Measurements from ENCODE around the gene CT45A2.
"Not testable (repeated sequence)": the region's sequence is repeated elsewhere in the genome, so short reads cannot be mapped to it uniquely, and the experiment has no call there.

GRCh38 chrX:135802687-135803086, 17.1 kb downstream of the CT45A2 start, which contains the start of gene CT45A6:
- TF ChIP-seq, protein P1, sequence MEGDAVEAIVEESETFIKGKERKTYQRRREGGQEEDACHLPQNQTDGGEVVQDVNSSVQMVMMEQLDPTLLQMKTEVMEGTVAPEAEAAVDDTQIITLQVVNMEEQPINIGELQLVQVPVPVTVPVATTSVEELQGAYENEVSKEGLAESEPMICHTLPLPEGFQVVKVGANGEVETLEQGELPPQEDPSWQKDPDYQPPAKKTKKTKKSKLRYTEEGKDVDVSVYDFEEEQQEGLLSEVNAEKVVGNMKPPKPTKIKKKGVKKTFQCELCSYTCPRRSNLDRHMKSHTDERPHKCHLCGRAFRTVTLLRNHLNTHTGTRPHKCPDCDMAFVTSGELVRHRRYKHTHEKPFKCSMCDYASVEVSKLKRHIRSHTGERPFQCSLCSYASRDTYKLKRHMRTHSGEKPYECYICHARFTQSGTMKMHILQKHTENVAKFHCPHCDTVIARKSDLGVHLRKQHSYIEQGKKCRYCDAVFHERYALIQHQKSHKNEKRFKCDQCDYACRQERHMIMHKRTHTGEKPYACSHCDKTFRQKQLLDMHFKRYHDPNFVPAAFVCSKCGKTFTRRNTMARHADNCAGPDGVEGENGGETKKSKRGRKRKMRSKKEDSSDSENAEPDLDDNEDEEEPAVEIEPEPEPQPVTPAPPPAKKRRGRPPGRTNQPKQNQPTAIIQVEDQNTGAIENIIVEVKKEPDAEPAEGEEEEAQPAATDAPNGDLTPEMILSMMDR (IDR thresholded peaks at IDR 0.05; ENCODE audit: low read length), result not testable (repeated sequence)
- not testable (repeated sequence) for TF ChIP-seq EZH2 (IDR thresholded peaks at IDR 0.05; ENCODE audit: borderline replicate concordance, low read length)
